CD14-positive monocyte (primary cell): ENCODE measurements around the gene FAM171A1. TPM values are rescaled to one million over a fixed set of nuclear protein-coding genes. Genes with fewer than 3 reads are reported as not detected.

Experiments
- DNase-seq, 3 donors: peaks; one replicate each; pipeline ENCODE4 v3.0.0-alpha.2; 2011 to 2022
- H2AFZ ChIP-seq: 2 replicates; pipeline ENCODE4 v1.6.0; 2012; ENCODE audit warnings: mild to moderate bottlenecking, low read depth, low read length, inconsistent platforms; ENCODE audit not compliant: insufficient read depth, poor library complexity, severe bottlenecking
- H3K27ac ChIP-seq, 2 donors: 1 replicate in 1 of 2; 2 replicates in 1 of 2; pipeline ENCODE4 v1.5.1; 2012 to 2013; ENCODE audit warnings: low read length in 2 of 2, control low read depth in 1 of 2, inconsistent platforms in 1 of 2, low read depth in 1 of 2, mild to moderate bottlenecking in 1 of 2
- H3K27me3 ChIP-seq, 2 donors: one replicate each; pipeline versions ENCODE4 v1.6.0 to v1.6.1; 2011 to 2013; ENCODE audit warnings: low read length in 2 of 2; ENCODE audit not compliant: control insufficient read depth in 2 of 2, insufficient read depth in 2 of 2
- H3K36me3 ChIP-seq, 2 donors: replicated peaks in 1 of 2; 1 replicate in 1 of 2; 2 replicates in 1 of 2; pipeline versions ENCODE4 v1.5.1 to v1.6.1; 2012 to 2013; ENCODE audit warnings: low read length in 2 of 2, control low read depth in 1 of 2, inconsistent platforms in 1 of 2, mild to moderate bottlenecking in 1 of 2; ENCODE audit not compliant: insufficient read depth in 2 of 2, control insufficient read depth in 1 of 2
- H3K4me1 ChIP-seq, 2 donors: 1 replicate in 1 of 2; 2 replicates in 1 of 2; pipeline versions ENCODE4 v1.5.1 to v1.6.1; 2012 to 2013; ENCODE audit warnings: low read length in 2 of 2, control low read depth in 1 of 2, inconsistent platforms in 1 of 2, mild to moderate bottlenecking in 1 of 2, moderate library complexity in 1 of 2; ENCODE audit not compliant: insufficient read depth in 2 of 2, control insufficient read depth in 1 of 2
- H3K4me2 ChIP-seq: replicated peaks from 2 replicates; pipeline ENCODE3; 2012; ENCODE audit warnings: low read length, moderate library complexity, mild to moderate bottlenecking; ENCODE audit not compliant: poor library complexity, severe bottlenecking; ENCODE audit errors: extremely low read depth
- H3K4me3 ChIP-seq, 3 experiments: fragments of 200-600 bp in 1 of 3; sonication (generic) in 1 of 3; replicated peaks in 1 of 3; 1 replicate in 2 of 3; 2 replicates in 1 of 3; pipeline ENCODE4 v1.5.1; 2011 to 2013; ENCODE audit warnings: low read length in 3 of 3, mild to moderate bottlenecking in 3 of 3, control low read depth in 2 of 3, low read depth in 2 of 3, inconsistent platforms in 1 of 3, moderate library complexity in 1 of 3
- H3K79me2 ChIP-seq: 2 replicates; pipeline ENCODE4 v1.6.0; 2012; ENCODE audit warnings: mild to moderate bottlenecking, control low read depth, inconsistent platforms, low read length, moderate library complexity; ENCODE audit not compliant: insufficient read depth
- H3K9ac ChIP-seq: 2 replicates; pipeline ENCODE4 v1.6.0; 2017; ENCODE audit warnings: low read length, mild to moderate bottlenecking; ENCODE audit not compliant: insufficient read depth, poor library complexity, severe bottlenecking
- H3K9me3 ChIP-seq, 2 donors: replicated peaks in 1 of 2; 1 replicate in 1 of 2; 2 replicates in 1 of 2; pipeline versions ENCODE4 v1.5.1 to v1.6.1; 2012 to 2013; ENCODE audit warnings: low read length in 2 of 2, control low read depth in 1 of 2; ENCODE audit not compliant: control insufficient read depth in 1 of 2, insufficient read depth in 1 of 2
- H4K20me1 ChIP-seq: 2 replicates; pipeline ENCODE4 v1.6.0; 2012; ENCODE audit warnings: mild to moderate bottlenecking, low read length, control low read depth, moderate library complexity; ENCODE audit not compliant: insufficient read depth
- H3K27ac Mint-ChIP-seq, 7 donors: one replicate each; pipeline ENCODE4 v1.8.0; 2020; ENCODE audit warnings: mild to moderate bottlenecking in 7 of 7, mixed read lengths in 7 of 7, moderate library complexity in 6 of 7, inconsistent platforms in 2 of 7
- H3K27me3 Mint-ChIP-seq, 3 donors: one replicate each; pipeline ENCODE4 v1.8.0; 2021 to 2022; ENCODE audit warnings: low read depth in 3 of 3, mild to moderate bottlenecking in 3 of 3, mixed read lengths in 3 of 3, moderate library complexity in 3 of 3, inconsistent platforms in 1 of 3
- H3K36me3 Mint-ChIP-seq, 2 donors: one replicate each; pipeline ENCODE4 v1.8.0; 2020; ENCODE audit warnings: mixed read lengths in 2 of 2, inconsistent platforms in 1 of 2, mild to moderate bottlenecking in 1 of 2
- H3K4me1 Mint-ChIP-seq: one replicate; pipeline ENCODE4 v1.8.0; 2020; ENCODE audit warnings: mild to moderate bottlenecking, mixed read lengths
- H3K4me3 Mint-ChIP-seq, 2 donors: one replicate each; pipeline ENCODE4 v1.8.0; 2020; ENCODE audit warnings: mild to moderate bottlenecking in 2 of 2, mixed read lengths in 2 of 2, moderate library complexity in 1 of 2
- H3K9me3 Mint-ChIP-seq, 7 donors: one replicate each; pipeline ENCODE4 v1.8.0; 2020 to 2022; ENCODE audit warnings: mixed read lengths in 7 of 7, mild to moderate bottlenecking in 6 of 7, moderate library complexity in 6 of 7, inconsistent platforms in 2 of 7
- CTCF ChIP-seq: fragments of 200-600 bp; IDR thresholded peaks from one replicate; pipeline ENCODE4 v1.8.0; 2022; ENCODE audit warnings: antibody characterized with exemption, mild to moderate bottlenecking
- WGBS: methylation state at CpG from one replicate; pipeline ENCODE4 v1.1.5; 2013; ENCODE audit warnings: missing lambda C conversion rate; ENCODE audit not compliant: insufficient coverage; 5-methylcytosine and 5-hydroxymethylcytosine counted together
- intact Hi-C, 2 donors: fragments of 100-400 bp; cut with micrococcal nuclease; formaldehyde crosslinking; loops; one replicate each; pipeline versions ENCODE4 v1.15.0 to v1.15.1; 2023
- polyA plus RNA-seq, 3 donors: library from polyadenylated mRNA; depleted of rRNA in 1 of 3; unstranded in 2 of 3; stranded (reverse) in 1 of 3; fragments of 300-500 nt in 2 of 3; fragments of >200 nt in 1 of 3; fragmentation: Illumina TruSeq in 2 of 3; gene quantifications; 1 replicate in 2 of 3; 2 replicates in 1 of 3; pipeline ENCODE4 v1.2.3, GENCODE V29; 2012 to 2021

FAM171A1 gene
- polyA plus RNA-seq, 3 donors: not detected

- H3K27me3 Mint-ChIP-seq: peaks cover 21 to 39% (median 25%) of the 10 kb centered on the region in 3 donors
- no peaks in the 10 kb centered on the region for H3K36me3 Mint-ChIP-seq
- Histone ChIP-seq H2AFZ (no peak overlapping the region), H4K20me1 (no peaks in the 10 kb centered on the region), H3K4me2 (no peak overlapping the region), H3K36me3 (no peaks in the 10 kb centered on the region), H3K79me2 (no peaks in the 10 kb centered on the region), H3K9me3 (no peaks in the 10 kb centered on the region), H3K27ac (no peak overlapping the region), H3K4me3 (no peak overlapping the region), H3K9ac (no peak overlapping the region), H3K4me1 (peaks cover 0 to 7% of the 10 kb centered on the region in 2 donors), H3K27me3 (peaks cover 0 to 5% of the 10 kb centered on the region in 2 donors)
- TF ChIP-seq CTCF: no peak
- peaks cover 0 to 3% (median 0%) of the 10 kb centered on the region in 7 donors for H3K9me3 Mint-ChIP-seq
- no peak for DNase-seq
- no peak overlapping the region for H3K27ac Mint-ChIP-seq
- 60% methylated on average over 3 of the region's 8 CpGs for WGBS
- intact Hi-C loops: no loop called here
- H3K4me3 Mint-ChIP-seq: no peak overlapping the region
- H3K4me1 Mint-ChIP-seq: peaks cover 10% of the 10 kb centered on the region
These were observed 24.5 kb downstream of the FAM171A1 start for GRCh38 chr10:15346440-15347141.

- 88% methylated on average over 3 of the region's 5 CpGs for WGBS
- no peak overlapping the region for H3K4me2 ChIP-seq
- H3K4me1 ChIP-seq: peaks cover 0 to 7% of the 10 kb centered on the region in 2 donors
- no peak overlapping the region for H3K9ac ChIP-seq
- Mint-ChIP-seq H3K4me3 (no peak overlapping the region), H3K27me3 (peaks cover 17 to 31% (median 21%) of the 10 kb centered on the region in 3 donors), H3K4me1 (peaks cover 10% of the 10 kb centered on the region), H3K9me3 (no peaks in the 10 kb centered on the region), H3K27ac (peak overlapping the region in 1 of 7 donors; percentile 35), H3K36me3 (no peaks in the 10 kb centered on the region)
- no peaks in the 10 kb centered on the region for H4K20me1 ChIP-seq
- no peak overlapping the region for H3K4me3 ChIP-seq
- no peaks in the 10 kb centered on the region for H3K36me3 ChIP-seq
- H3K9me3 ChIP-seq: no peaks in the 10 kb centered on the region
- no peak overlapping the region for H2AFZ ChIP-seq
- TF ChIP-seq CTCF: no peak
- no peak for DNase-seq
- no peaks in the 10 kb centered on the region for H3K79me2 ChIP-seq
- H3K27me3 ChIP-seq: peaks cover 0 to 5% of the 10 kb centered on the region in 2 donors
- H3K27ac ChIP-seq: no peak overlapping the region
- intact Hi-C loops: no loop called here
These were observed 25.6 kb downstream of the FAM171A1 start for GRCh38 chr10:15345450-15345849.
